Measurements from ENCODE around the gene MGP.

MGP gene

GRCh38 chr12:14858513-14858912, 27.1 kb downstream of the MGP start:
- Histone ChIP-seq H3K36me3 (ENCODE audit: control insufficient read depth in 2 of 2, insufficient read depth in 1 of 2, low read length in 2 of 2) (no peaks in the 10 kb centered on the region), H3K27ac (ENCODE audit: extremely low read depth, low read depth, low read length) (no peak overlapping the region), H3K4me3 (ENCODE audit: low read depth, low read length) (no peak overlapping the region), H3K9me3 (ENCODE audit: control insufficient read depth, insufficient read depth, low read depth, low read length) (no peaks in the 10 kb centered on the region), H3K4me1 (ENCODE audit: control insufficient read depth, insufficient read depth, low read length) (no peaks in the 10 kb centered on the region)
- TF ChIP-seq ZNF571 (tag by site-specific recombination; IDR thresholded peaks at IDR 0.05) (no peak), ZNF10 (tag by site-specific recombination; IDR thresholded peaks at IDR 0.05) (no peak), ZSCAN23 (tag by site-specific recombination; IDR thresholded peaks at IDR 0.05) (no peak), ZNF266 (tag by site-specific recombination; IDR thresholded peaks at IDR 0.05; ENCODE audit: low read depth) (no peak), BCL6B (tag by site-specific recombination; IDR thresholded peaks at IDR 0.05) (no peak), HOXD13 (CRISPR knock-in tag; IDR thresholded peaks at IDR 0.05; ENCODE audit: borderline replicate concordance) (no peak), ZXDB (tag by site-specific recombination; IDR thresholded peaks at IDR 0.05) (no peak), TRIM28 (IDR thresholded peaks at IDR 0.05; ENCODE audit: borderline replicate concordance, low read length) (no peak), ZNF560 (tag by site-specific recombination; IDR thresholded peaks at IDR 0.05; ENCODE audit: borderline replicate concordance) (no peak), ZNF2 (tag by site-specific recombination; IDR thresholded peaks at IDR 0.05) (no peak), ZBTB20 (tag by site-specific recombination; IDR thresholded peaks at IDR 0.05) (no peak), ZBTB48 (tag by site-specific recombination; IDR thresholded peaks at IDR 0.05) (no peak), ZNF280C (tag by site-specific recombination; IDR thresholded peaks at IDR 0.05) (no peak), SP3 (tag by site-specific recombination; IDR thresholded peaks at IDR 0.05) (no peak), ZNF843 (tag by site-specific recombination; IDR thresholded peaks at IDR 0.05) (no peak), OVOL3 (tag by site-specific recombination; IDR thresholded peaks at IDR 0.05) (no peak), ZNF692 (tag by site-specific recombination; IDR thresholded peaks at IDR 0.05) (no peak)
- ChIA-PET CTCF (interaction anchor here (0.6 to 0.7 kb wide), 2 partner anchors 491 to 960 kb away, joined by 3 to 6 read pairs; no protein-coding TSS in a partner anchor), POLR2A (no interaction called here)

GRCh38 chr12:14854586-14855183, 31.0 kb downstream of the MGP start:
- Histone ChIP-seq H3K9me3 (ENCODE audit: control insufficient read depth, insufficient read depth, low read depth, low read length) (no peaks in the 10 kb centered on the region), H3K36me3 (ENCODE audit: control insufficient read depth in 2 of 2, insufficient read depth in 1 of 2, low read length in 2 of 2) (no peaks in the 10 kb centered on the region), H3K27ac (ENCODE audit: extremely low read depth, low read depth, low read length) (no peak overlapping the region), H3K4me1 (ENCODE audit: control insufficient read depth, insufficient read depth, low read length) (peaks cover 2% of the 10 kb centered on the region; the same call in 1 of the 2 replicates), H3K4me3 (ENCODE audit: low read depth, low read length) (no peak overlapping the region)
- POLR2A ChIA-PET, result no interaction called here
- CTCF ChIA-PET, result no interaction called here
- TF ChIP-seq ZNF571 (tag by site-specific recombination; IDR thresholded peaks at IDR 0.05), result no peak
- no peak for TF ChIP-seq PATZ1 (tag by site-specific recombination; IDR thresholded peaks at IDR 0.05)
- no peak for TF ChIP-seq GLIS2 (tag by site-specific recombination; IDR thresholded peaks at IDR 0.05)
- no peak for TF ChIP-seq ZNF324 (tag by site-specific recombination; IDR thresholded peaks at IDR 0.05)
- no peak for TF ChIP-seq ZIC2 (tag by site-specific recombination; IDR thresholded peaks at IDR 0.05)
- no peak for TF ChIP-seq ZBTB8A (tag by site-specific recombination; IDR thresholded peaks at IDR 0.05)
- TF ChIP-seq BCL6B (tag by site-specific recombination; IDR thresholded peaks at IDR 0.05), result no peak
- TF ChIP-seq KLF9 (tag by site-specific recombination; IDR thresholded peaks at IDR 0.05; ENCODE audit: low read depth), result no peak
